Measurements from ENCODE around the gene TIGIT. TPM values are rescaled to one million over a fixed set of nuclear protein-coding genes. Genes with fewer than 3 reads are reported as not detected.

TIGIT gene
- total and polyA plus RNA-seq, 2 experiments from 2014 or later = 0.07 to 0.50 TPM

DNA sequence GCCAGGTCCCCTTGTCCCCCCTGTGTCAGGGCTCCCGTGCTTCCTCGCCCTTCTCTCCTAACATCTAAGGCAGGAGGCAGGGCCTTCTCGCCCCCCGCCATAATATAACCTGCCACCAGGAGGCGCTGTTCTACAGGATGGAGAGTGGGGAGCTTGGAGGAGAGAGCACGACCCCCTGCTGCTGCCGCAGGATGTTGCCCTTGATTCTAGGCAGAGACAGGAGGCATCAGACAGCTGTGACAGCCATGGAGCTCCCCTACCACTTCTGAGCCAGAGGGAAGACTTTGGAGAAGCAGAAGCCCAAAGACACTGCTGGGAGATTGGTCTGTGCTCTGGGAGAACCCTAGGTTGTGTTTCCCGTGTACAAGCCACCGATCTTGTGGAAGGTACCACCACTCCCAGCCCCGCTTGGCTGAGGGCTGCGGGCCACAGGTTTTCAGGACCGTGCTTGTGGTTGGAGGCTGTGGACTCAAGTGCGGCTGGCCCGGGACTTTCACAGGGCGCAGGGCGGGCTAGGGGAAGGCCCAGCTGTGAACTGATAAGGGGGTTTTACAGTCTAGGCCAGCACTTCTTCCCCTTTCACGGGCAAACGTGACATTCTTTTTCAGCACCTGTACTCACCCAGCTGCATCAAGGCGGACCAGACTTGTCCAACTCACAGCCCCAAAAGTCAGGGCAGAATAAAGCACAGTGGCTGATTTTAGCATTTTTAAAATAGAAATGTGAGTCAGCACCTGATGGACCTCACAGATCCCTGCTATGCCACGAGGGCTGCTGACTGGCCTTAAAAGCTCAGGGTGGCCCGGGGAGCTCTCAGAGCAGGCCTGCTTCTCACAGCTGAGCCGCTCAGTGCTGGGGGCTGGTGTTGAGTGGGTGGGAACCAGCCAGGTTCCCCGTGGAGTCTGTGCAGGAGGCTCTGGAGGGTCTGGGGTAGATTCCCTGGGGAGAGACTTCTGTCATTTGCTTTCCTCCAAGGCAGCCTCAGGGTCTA lies 2.6 kb upstream of the TIGIT start (continued):
- TF ChIP-seq, protein P1, sequence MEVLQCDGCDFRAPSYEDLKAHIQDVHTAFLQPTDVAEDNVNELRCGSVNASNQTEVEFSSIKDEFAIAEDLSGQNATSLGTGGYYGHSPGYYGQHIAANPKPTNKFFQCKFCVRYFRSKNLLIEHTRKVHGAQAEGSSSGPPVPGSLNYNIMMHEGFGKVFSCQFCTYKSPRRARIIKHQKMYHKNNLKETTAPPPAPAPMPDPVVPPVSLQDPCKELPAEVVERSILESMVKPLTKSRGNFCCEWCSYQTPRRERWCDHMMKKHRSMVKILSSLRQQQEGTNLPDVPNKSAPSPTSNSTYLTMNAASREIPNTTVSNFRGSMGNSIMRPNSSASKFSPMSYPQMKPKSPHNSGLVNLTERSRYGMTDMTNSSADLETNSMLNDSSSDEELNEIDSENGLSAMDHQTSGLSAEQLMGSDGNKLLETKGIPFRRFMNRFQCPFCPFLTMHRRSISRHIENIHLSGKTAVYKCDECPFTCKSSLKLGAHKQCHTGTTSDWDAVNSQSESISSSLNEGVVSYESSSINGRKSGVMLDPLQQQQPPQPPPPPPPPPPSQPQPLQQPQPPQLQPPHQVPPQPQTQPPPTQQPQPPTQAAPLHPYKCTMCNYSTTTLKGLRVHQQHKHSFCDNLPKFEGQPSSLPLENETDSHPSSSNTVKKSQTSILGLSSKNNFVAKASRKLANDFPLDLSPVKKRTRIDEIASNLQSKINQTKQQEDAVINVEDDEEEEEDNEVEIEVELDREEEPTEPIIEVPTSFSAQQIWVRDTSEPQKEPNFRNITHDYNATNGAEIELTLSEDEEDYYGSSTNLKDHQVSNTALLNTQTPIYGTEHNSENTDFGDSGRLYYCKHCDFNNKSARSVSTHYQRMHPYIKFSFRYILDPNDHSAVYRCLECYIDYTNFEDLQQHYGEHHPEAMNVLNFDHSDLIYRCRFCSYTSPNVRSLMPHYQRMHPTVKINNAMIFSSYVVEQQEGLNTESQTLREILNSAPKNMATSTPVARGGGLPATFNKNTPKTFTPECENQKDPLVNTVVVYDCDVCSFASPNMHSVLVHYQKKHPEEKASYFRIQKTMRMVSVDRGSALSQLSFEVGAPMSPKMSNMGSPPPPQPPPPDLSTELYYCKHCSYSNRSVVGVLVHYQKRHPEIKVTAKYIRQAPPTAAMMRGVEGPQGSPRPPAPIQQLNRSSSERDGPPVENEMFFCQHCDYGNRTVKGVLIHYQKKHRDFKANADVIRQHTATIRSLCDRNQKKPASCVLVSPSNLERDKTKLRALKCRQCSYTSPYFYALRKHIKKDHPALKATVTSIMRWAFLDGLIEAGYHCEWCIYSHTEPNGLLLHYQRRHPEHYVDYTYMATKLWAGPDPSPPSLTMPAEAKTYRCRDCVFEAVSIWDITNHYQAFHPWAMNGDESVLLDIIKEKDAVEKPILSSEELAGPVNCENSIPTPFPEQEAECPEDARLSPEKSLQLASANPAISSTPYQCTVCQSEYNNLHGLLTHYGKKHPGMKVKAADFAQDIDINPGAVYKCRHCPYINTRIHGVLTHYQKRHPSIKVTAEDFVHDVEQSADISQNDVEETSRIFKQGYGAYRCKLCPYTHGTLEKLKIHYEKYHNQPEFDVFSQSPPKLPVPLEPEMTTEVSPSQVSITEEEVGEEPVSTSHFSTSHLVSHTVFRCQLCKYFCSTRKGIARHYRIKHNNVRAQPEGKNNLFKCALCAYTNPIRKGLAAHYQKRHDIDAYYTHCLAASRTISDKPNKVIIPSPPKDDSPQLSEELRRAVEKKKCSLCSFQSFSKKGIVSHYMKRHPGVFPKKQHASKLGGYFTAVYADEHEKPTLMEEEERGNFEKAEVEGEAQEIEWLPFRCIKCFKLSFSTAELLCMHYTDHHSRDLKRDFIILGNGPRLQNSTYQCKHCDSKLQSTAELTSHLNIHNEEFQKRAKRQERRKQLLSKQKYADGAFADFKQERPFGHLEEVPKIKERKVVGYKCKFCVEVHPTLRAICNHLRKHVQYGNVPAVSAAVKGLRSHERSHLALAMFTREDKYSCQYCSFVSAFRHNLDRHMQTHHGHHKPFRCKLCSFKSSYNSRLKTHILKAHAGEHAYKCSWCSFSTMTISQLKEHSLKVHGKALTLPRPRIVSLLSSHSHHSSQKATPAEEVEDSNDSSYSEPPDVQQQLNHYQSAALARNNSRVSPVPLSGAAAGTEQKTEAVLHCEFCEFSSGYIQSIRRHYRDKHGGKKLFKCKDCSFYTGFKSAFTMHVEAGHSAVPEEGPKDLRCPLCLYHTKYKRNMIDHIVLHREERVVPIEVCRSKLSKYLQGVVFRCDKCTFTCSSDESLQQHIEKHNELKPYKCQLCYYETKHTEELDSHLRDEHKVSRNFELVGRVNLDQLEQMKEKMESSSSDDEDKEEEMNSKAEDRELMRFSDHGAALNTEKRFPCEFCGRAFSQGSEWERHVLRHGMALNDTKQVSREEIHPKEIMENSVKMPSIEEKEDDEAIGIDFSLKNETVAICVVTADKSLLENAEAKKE (CRISPR knock-in tag; IDR thresholded peaks at IDR 0.05) = peak; percentile 79
- no peak for TF ChIP-seq NANOG (IDR thresholded peaks at IDR 0.05; ENCODE audit: borderline replicate concordance)
- TF ChIP-seq, protein P2, sequence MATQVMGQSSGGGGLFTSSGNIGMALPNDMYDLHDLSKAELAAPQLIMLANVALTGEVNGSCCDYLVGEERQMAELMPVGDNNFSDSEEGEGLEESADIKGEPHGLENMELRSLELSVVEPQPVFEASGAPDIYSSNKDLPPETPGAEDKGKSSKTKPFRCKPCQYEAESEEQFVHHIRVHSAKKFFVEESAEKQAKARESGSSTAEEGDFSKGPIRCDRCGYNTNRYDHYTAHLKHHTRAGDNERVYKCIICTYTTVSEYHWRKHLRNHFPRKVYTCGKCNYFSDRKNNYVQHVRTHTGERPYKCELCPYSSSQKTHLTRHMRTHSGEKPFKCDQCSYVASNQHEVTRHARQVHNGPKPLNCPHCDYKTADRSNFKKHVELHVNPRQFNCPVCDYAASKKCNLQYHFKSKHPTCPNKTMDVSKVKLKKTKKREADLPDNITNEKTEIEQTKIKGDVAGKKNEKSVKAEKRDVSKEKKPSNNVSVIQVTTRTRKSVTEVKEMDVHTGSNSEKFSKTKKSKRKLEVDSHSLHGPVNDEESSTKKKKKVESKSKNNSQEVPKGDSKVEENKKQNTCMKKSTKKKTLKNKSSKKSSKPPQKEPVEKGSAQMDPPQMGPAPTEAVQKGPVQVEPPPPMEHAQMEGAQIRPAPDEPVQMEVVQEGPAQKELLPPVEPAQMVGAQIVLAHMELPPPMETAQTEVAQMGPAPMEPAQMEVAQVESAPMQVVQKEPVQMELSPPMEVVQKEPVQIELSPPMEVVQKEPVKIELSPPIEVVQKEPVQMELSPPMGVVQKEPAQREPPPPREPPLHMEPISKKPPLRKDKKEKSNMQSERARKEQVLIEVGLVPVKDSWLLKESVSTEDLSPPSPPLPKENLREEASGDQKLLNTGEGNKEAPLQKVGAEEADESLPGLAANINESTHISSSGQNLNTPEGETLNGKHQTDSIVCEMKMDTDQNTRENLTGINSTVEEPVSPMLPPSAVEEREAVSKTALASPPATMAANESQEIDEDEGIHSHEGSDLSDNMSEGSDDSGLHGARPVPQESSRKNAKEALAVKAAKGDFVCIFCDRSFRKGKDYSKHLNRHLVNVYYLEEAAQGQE (IDR thresholded peaks at IDR 0.05; ENCODE audit: unreplicated experiment) = no peak

All from GM23338 (cell line).